SK-N-SH treated with all-trans-retinoic acid at 6 μM for 48 hours (cell line): ENCODE data around the gene ADAM8.

Source experiments
- ATAC-seq: fragments of 200-7000 bp; cut with Tn5 transposase; 3 replicates; pipeline ENCODE4 v1.9.1; 2020; ENCODE audit warnings: mild to moderate bottlenecking, moderate library complexity
- ARNTL ChIP-seq: fragments of 450-650 bp; formaldehyde crosslinking; IDR thresholded peaks from 2 replicates; pipeline ENCODE4 v1.5.0; 2020; ENCODE audit warnings: low read depth, mild to moderate bottlenecking, moderate library complexity, borderline replicate concordance
- BACH2 ChIP-seq: fragments of 250-450 bp; sonication (Bioruptor Pico); IDR thresholded peaks from 2 replicates; pipeline ENCODE4 v1.9.0; 2021; ENCODE audit warnings: mild to moderate bottlenecking, borderline replicate concordance
- CSDC2 ChIP-seq: fragments of 250-450 bp; sonication (Bioruptor Pico); IDR thresholded peaks from 2 replicates; pipeline ENCODE4 v1.5.0; 2020; ENCODE audit warnings: mild to moderate bottlenecking, moderate library complexity
- ESRRG ChIP-seq: fragments of 250-450 bp; sonication (Bioruptor Pico); IDR thresholded peaks from 2 replicates; pipeline ENCODE4 v1.6.1; 2021; ENCODE audit warnings: mild to moderate bottlenecking
- GLIS3 ChIP-seq: fragments of 250-450 bp; sonication (Bioruptor Pico); IDR thresholded peaks from 2 replicates; pipeline ENCODE4 v1.5.0; 2020; ENCODE audit warnings: mild to moderate bottlenecking, moderate library complexity
- ISL1 ChIP-seq: fragments of 250-450 bp; sonication (Bioruptor Pico); IDR thresholded peaks from 2 replicates; pipeline ENCODE4 v2.1.2; 2022; ENCODE audit warnings: mild to moderate bottlenecking, moderate library complexity
- OSR1 ChIP-seq: fragments of 250-450 bp; sonication (Bioruptor Pico); IDR thresholded peaks from 2 replicates; pipeline ENCODE4 v1.8.0; 2022; ENCODE audit warnings: moderate library complexity, mild to moderate bottlenecking, inconsistent platforms
- PPARA ChIP-seq: fragments of 250-450 bp; sonication (Bioruptor Pico); IDR thresholded peaks from 2 replicates; pipeline ENCODE4 v1.5.0; 2020; ENCODE audit warnings: mild to moderate bottlenecking, borderline replicate concordance
- SNAI2 ChIP-seq: fragments of 250-450 bp; sonication (Bioruptor Pico); IDR thresholded peaks from 2 replicates; pipeline ENCODE4 v1.5.0; 2020; ENCODE audit warnings: mild to moderate bottlenecking, moderate library complexity
- TCF4 ChIP-seq: fragments of 250-450 bp; sonication (Bioruptor Pico); IDR thresholded peaks from 2 replicates; pipeline ENCODE4 v1.8.0; 2021; ENCODE audit warnings: mild to moderate bottlenecking, moderate library complexity, borderline replicate concordance
- ZC3H10 ChIP-seq: fragments of 250-450 bp; sonication (Bioruptor Pico); IDR thresholded peaks from 2 replicates; pipeline ENCODE4 v1.5.1; 2021; ENCODE audit warnings: mild to moderate bottlenecking, moderate library complexity
- ZFP30 ChIP-seq: fragments of 450-650 bp; formaldehyde crosslinking; IDR thresholded peaks from 2 replicates; pipeline ENCODE4 v1.5.0; 2022; ENCODE audit warnings: mild to moderate bottlenecking, moderate library complexity
- ZNF70 ChIP-seq: fragments of 450-650 bp; formaldehyde crosslinking; IDR thresholded peaks from 2 replicates; pipeline ENCODE4 v1.5.0; 2020; ENCODE audit warnings: mild to moderate bottlenecking, moderate library complexity
- ZNF8 ChIP-seq: fragments of 450-650 bp; formaldehyde crosslinking; IDR thresholded peaks from 2 replicates; pipeline ENCODE4 v1.5.0; 2020; ENCODE audit warnings: mild to moderate bottlenecking, moderate library complexity
- TF ChIP-seq, protein P1 (sequence below): fragments of 250-450 bp; sonication (Bioruptor Pico); IDR thresholded peaks from 2 replicates; pipeline ENCODE4 v1.8.0; 2020; ENCODE audit warnings: mild to moderate bottlenecking, moderate library complexity, borderline replicate concordance
- TF ChIP-seq, protein P2 (sequence below): fragments of 250-450 bp; sonication (Bioruptor Pico); IDR thresholded peaks from 2 replicates; pipeline ENCODE4 v1.5.1; 2020; ENCODE audit warnings: low read depth, mild to moderate bottlenecking, moderate library complexity
- TF ChIP-seq, protein P3 (sequence below): fragments of 250-450 bp; sonication (Bioruptor Pico); IDR thresholded peaks from 2 replicates; pipeline ENCODE4 v1.5.0; 2020; ENCODE audit warnings: mild to moderate bottlenecking, moderate library complexity
- TF ChIP-seq, protein P4 (sequence below): fragments of 250-450 bp; sonication (Bioruptor Pico); IDR thresholded peaks from 2 replicates; pipeline ENCODE4 v1.8.0; 2021; ENCODE audit warnings: low read depth, mild to moderate bottlenecking, moderate library complexity, borderline replicate concordance
- TF ChIP-seq, protein P5 (sequence below): fragments of 250-450 bp; sonication (Bioruptor Pico); IDR thresholded peaks from 2 replicates; pipeline ENCODE4 v1.5.1; 2021; ENCODE audit warnings: mild to moderate bottlenecking, moderate library complexity

ADAM8 gene

DNA sequence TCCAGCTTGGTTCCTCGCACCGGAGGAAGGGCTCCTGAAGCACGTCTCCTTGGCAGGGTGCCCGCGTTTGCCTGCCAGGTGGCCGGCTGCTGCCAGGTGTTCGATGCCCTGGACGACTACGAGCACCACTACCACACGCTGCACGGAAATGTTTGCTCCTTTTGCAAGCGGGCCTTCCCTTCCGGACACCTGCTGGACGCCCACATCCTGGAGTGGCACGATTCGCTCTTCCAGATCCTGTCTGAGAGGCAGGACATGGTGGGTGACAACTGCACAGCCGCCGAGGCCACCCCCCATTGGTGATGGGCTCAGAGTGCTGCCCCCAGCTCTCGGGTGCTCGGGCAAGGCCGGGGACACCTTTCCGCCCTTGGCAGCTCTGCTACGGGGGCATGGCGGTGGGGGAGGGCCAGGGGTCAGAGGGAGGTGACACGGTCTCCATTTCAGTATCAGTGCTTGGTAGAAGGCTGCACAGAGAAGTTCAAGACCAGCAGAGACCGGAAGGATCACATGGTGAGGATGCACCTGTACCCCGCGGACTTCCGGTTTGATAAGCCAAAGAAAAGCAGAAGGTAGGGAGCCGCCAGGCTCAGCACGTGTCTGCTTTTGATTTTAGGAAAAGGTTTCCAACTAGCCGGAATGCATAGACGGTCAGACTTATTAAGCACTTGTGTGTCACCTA lies 33.2 kb upstream of the ADAM8 start:
- ATAC-seq: no peak
- no peak for TF ChIP-seq GLIS3 (CRISPR knock-in tag)
- TF ChIP-seq, protein P1, sequence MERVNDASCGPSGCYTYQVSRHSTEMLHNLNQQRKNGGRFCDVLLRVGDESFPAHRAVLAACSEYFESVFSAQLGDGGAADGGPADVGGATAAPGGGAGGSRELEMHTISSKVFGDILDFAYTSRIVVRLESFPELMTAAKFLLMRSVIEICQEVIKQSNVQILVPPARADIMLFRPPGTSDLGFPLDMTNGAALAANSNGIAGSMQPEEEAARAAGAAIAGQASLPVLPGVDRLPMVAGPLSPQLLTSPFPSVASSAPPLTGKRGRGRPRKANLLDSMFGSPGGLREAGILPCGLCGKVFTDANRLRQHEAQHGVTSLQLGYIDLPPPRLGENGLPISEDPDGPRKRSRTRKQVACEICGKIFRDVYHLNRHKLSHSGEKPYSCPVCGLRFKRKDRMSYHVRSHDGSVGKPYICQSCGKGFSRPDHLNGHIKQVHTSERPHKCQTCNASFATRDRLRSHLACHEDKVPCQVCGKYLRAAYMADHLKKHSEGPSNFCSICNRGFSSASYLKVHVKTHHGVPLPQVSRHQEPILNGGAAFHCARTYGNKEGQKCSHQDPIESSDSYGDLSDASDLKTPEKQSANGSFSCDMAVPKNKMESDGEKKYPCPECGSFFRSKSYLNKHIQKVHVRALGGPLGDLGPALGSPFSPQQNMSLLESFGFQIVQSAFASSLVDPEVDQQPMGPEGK (CRISPR knock-in tag): no peak
- TF ChIP-seq, all 23 proteins: peak for 0

DNA sequence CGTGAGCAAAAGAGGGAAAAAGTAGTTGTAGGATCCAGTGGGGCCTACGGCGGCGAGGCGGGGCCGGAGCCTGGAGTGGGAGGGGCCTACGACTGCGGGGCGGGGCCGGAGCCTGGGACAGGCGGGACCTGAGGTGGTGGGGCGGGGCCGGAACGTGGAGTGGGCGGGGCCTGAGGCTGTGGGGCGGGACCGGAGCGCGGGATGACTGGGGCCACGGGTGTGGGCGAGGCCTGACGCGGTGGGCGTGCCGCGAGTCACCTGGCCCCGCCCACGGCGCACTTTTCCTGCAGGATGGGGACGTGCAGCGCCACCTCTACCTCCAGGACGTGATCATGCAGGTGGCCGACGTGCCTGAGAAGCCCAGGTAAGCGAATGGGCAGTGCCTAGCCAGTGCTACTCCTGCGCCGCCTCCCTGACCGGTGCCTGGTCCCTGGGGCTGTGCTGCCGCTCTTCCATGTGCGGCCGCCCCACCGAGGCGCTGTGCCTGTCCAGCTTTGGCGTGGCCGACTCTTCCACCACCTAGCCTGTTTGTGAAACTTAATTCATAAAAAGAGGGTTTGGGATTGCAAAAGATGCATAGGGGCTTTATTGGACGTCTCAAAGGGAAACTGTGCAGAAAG lies 32.5 kb upstream of the ADAM8 start:
- TF ChIP-seq CSDC2 (CRISPR knock-in tag) (no peak), ZNF70 (no peak), ZC3H10 (CRISPR knock-in tag) (no peak), BACH2 (CRISPR knock-in tag) (no peak), OSR1 (CRISPR knock-in tag) (no peak), GLIS3 (CRISPR knock-in tag) (no peak), SNAI2 (no peak), ISL1 (CRISPR knock-in tag) (no peak), ARNTL (no peak), ZNF8 (no peak), TCF4 (no peak), ZFP30 (no peak), ESRRG (CRISPR knock-in tag) (no peak), PPARA (CRISPR knock-in tag) (no peak)
- TF ChIP-seq, protein P2, sequence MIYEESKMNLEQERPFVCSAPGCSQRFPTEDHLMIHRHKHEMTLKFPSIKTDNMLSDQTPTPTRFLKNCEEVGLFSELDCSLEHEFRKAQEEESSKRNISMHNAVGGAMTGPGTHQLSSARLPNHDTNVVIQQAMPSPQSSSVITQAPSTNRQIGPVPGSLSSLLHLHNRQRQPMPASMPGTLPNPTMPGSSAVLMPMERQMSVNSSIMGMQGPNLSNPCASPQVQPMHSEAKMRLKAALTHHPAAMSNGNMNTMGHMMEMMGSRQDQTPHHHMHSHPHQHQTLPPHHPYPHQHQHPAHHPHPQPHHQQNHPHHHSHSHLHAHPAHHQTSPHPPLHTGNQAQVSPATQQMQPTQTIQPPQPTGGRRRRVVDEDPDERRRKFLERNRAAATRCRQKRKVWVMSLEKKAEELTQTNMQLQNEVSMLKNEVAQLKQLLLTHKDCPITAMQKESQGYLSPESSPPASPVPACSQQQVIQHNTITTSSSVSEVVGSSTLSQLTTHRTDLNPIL (CRISPR knock-in tag): no peak
- TF ChIP-seq, protein P3, sequence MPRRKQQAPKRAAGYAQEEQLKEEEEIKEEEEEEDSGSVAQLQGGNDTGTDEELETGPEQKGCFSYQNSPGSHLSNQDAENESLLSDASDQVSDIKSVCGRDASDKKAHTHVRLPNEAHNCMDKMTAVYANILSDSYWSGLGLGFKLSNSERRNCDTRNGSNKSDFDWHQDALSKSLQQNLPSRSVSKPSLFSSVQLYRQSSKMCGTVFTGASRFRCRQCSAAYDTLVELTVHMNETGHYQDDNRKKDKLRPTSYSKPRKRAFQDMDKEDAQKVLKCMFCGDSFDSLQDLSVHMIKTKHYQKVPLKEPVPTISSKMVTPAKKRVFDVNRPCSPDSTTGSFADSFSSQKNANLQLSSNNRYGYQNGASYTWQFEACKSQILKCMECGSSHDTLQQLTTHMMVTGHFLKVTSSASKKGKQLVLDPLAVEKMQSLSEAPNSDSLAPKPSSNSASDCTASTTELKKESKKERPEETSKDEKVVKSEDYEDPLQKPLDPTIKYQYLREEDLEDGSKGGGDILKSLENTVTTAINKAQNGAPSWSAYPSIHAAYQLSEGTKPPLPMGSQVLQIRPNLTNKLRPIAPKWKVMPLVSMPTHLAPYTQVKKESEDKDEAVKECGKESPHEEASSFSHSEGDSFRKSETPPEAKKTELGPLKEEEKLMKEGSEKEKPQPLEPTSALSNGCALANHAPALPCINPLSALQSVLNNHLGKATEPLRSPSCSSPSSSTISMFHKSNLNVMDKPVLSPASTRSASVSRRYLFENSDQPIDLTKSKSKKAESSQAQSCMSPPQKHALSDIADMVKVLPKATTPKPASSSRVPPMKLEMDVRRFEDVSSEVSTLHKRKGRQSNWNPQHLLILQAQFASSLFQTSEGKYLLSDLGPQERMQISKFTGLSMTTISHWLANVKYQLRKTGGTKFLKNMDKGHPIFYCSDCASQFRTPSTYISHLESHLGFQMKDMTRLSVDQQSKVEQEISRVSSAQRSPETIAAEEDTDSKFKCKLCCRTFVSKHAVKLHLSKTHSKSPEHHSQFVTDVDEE: no peak
- TF ChIP-seq, protein P4, sequence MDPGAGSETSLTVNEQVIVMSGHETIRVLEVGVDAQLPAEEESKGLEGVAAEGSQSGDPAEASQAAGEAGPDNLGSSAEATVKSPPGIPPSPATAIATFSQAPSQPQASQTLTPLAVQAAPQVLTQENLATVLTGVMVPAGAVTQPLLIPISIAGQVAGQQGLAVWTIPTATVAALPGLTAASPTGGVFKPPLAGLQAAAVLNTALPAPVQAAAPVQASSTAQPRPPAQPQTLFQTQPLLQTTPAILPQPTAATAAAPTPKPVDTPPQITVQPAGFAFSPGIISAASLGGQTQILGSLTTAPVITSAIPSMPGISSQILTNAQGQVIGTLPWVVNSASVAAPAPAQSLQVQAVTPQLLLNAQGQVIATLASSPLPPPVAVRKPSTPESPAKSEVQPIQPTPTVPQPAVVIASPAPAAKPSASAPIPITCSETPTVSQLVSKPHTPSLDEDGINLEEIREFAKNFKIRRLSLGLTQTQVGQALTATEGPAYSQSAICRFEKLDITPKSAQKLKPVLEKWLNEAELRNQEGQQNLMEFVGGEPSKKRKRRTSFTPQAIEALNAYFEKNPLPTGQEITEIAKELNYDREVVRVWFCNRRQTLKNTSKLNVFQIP (CRISPR knock-in tag): no peak
- TF ChIP-seq, protein P1 (CRISPR knock-in tag): no peak
- TF ChIP-seq, protein P5, sequence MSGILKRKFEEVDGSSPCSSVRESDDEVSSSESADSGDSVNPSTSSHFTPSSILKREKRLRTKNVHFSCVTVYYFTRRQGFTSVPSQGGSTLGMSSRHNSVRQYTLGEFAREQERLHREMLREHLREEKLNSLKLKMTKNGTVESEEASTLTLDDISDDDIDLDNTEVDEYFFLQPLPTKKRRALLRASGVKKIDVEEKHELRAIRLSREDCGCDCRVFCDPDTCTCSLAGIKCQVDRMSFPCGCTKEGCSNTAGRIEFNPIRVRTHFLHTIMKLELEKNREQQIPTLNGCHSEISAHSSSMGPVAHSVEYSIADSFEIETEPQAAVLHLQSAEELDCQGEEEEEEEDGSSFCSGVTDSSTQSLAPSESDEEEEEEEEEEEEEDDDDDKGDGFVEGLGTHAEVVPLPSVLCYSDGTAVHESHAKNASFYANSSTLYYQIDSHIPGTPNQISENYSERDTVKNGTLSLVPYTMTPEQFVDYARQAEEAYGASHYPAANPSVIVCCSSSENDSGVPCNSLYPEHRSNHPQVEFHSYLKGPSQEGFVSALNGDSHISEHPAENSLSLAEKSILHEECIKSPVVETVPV (CRISPR knock-in tag): no peak
- peak; percentile 88 for ATAC-seq
